BJ (cell line): ENCODE data around the gene SCFD2. TPM values are rescaled to one million over a fixed set of nuclear protein-coding genes. Genes with fewer than 3 reads are reported as not detected.

ENCODE experiments used
- CTCF ChIA-PET: fragments of 350-600 bp; formaldehyde crosslinking; extraction: SDS; loops from one replicate; lab custom pipeline; 2021; ENCODE audit warnings: antibody characterized with exemption, inconsistent platforms; lab: Yijun Ruan, JAX
- POLR2A ChIA-PET: fragments of 300-600 bp; sonication (Branson Sonifier 250); formaldehyde crosslinking; extraction: SDS; loops from one replicate; lab custom pipeline; 2021; ENCODE audit warnings: antibody characterized with exemption; lab: Charles Lee
- DNase-seq: peaks from one replicate; pipeline ENCODE4 v3.0.0-alpha.2; 2011; ENCODE audit warnings: low read depth
- H3K27me3 ChIP-seq: 2 replicates; pipeline ENCODE4 v1.6.0; 2011; ENCODE audit warnings: low read length; ENCODE audit not compliant: control insufficient read depth, insufficient read depth
- H3K36me3 ChIP-seq: 2 replicates; pipeline ENCODE4 v1.5.1; 2011; ENCODE audit warnings: low read length; ENCODE audit not compliant: control insufficient read depth, insufficient read depth
- H3K4me3 ChIP-seq: 2 replicates; pipeline ENCODE4 v1.5.1; 2011; ENCODE audit warnings: low read depth, mild to moderate bottlenecking, control low read depth, low read length
- CTCF ChIP-seq: IDR thresholded peaks from 2 replicates; pipeline ENCODE4 v1.5.1; 2011; ENCODE audit warnings: low read depth, mild to moderate bottlenecking, control low read depth, inconsistent platforms, low read length, moderate library complexity; ENCODE audit not compliant: insufficient read depth
- polyA plus RNA-seq: library from polyadenylated mRNA; depleted of rRNA; stranded (reverse); fragments of >200 nt; gene quantifications from 2 replicates; pipeline ENCODE4 v1.2.3, GENCODE V29; 2011

Gene SCFD2
- polyA plus RNA-seq, 1 experiment: 17.4 TPM

DNA sequence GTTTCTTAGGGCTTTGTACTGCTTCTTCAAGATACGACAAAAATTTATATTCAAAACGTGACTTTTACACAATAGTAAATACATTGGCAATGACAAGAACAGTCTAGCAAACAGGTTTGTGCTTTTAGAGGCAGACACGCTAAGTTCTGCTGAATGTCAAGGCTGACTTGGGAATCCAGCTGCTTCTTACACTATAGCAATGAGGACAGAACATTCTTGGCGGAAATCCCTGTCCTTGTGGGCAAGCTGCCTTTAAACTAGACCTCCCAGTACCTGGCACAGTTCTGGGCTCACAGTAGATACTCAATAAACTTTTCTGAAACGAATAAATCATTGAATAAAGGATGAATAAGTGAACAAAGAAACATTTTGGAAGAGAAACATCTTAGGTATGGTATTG lies 355.5 kb downstream of the SCFD2 start:
- ChIA-PET CTCF (interaction anchor here (0.7 to 1.2 kb wide), 2 partner anchors 9 to 67 kb away, joined by 3 to 6 read pairs; no protein-coding TSS in a partner anchor), POLR2A (no interaction called here)
- TF ChIP-seq CTCF: no peak
- no peak for DNase-seq
- no peaks in the 10 kb centered on the region for H3K27me3 ChIP-seq
- H3K4me3 ChIP-seq: no peak overlapping the region
- H3K36me3 ChIP-seq: no peaks in the 10 kb centered on the region

DNA sequence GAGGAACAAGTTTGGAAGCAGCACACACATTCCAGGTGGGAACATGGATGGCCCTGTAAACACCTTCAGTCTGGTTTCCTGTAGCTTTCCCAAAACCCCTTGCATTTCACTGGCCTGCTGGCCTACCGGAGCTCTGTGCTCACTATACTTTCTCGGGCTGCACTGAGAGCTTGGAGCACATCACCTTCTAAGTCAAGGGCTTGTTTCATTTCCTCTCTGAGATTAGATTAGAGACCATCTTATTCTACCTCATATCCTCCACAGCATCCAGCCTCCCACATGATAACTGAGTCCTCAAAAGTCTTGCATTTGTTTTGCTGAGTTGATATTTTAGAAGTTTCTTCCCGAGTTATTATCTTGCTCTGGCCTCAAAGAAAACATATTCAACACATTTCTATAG lies 356.0 kb downstream of the SCFD2 start:
- no peaks in the 10 kb centered on the region for H3K36me3 ChIP-seq
- no peak overlapping the region for H3K4me3 ChIP-seq
- CTCF ChIA-PET: interaction anchor here (0.7 to 1.0 kb wide), 2 partner anchors 66 to 759 kb away, joined by 3 read pairs; no protein-coding TSS in a partner anchor
- H3K27me3 ChIP-seq: no peaks in the 10 kb centered on the region
- POLR2A ChIA-PET: no interaction called here
- TF ChIP-seq CTCF: no peak
- DNase-seq: no peak

DNA sequence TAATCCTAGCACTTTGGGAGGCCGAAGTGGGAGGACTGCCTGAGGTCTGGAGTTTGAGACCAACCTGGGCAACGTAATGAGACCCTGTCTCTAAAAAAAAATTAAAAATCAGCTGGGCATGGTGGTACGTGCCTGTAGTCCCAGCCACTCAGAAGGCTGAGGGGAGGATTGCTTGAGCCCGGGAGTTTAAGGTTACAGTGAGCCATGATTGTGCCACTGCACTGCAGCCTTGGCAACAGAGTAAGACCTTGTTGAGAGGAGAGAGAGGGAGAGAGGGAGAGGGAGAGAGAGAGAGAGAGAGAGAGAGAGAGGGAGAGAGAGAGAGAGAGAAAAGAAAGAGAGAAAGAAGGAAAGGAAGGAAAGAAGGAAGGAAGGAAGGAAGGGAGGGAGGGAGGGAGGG lies 358.8 kb downstream of the SCFD2 start:
- H3K27me3 ChIP-seq: no peaks in the 10 kb centered on the region
- no peak for DNase-seq
- no peak for TF ChIP-seq CTCF
- no peak overlapping the region for H3K4me3 ChIP-seq
- CTCF ChIA-PET: interaction anchor here (1.9 kb wide), 1 partner anchor 11 kb away, joined by 4 read pairs; no protein-coding TSS in a partner anchor
- no peaks in the 10 kb centered on the region for H3K36me3 ChIP-seq
- POLR2A ChIA-PET: interaction anchor here (0.5 kb wide), 1 partner anchor 315 kb away, joined by 4 read pairs; no protein-coding TSS in a partner anchor

- no peak for DNase-seq
- CTCF ChIA-PET: interaction anchor here (1.9 kb wide), 1 partner anchor 10 kb away, joined by 4 read pairs; no protein-coding TSS in a partner anchor
- no peak for TF ChIP-seq CTCF
Measured at GRCh38 chr4:53005808-53006207, 360.1 kb downstream of the SCFD2 start.

GRCh38 chr4:53005149-53005546 lies 360.7 kb downstream of the SCFD2 start:
- ChIA-PET CTCF (no interaction called here), POLR2A (no interaction called here)
- TF ChIP-seq CTCF: no peak
- no peak overlapping the region for H3K4me3 ChIP-seq
- no peak for DNase-seq
- H3K36me3 ChIP-seq: no peaks in the 10 kb centered on the region
- H3K27me3 ChIP-seq: no peaks in the 10 kb centered on the region

More at GRCh38 chr4:53005808-53006207, 360.1 kb downstream of the SCFD2 start:
- POLR2A ChIA-PET: no interaction called here
- Histone ChIP-seq H3K4me3 (no peak overlapping the region), H3K36me3 (no peaks in the 10 kb centered on the region), H3K27me3 (no peaks in the 10 kb centered on the region)
